K562 (cell line): ENCODE results near the gene TMSB10. TPM values are rescaled to one million over a fixed set of nuclear protein-coding genes. Genes with fewer than 3 reads are reported as not detected.
A peak's percentile ranks its signal among the peaks of the same experiment; 100 is the strongest.

Source experiments
- MED1 ChIP-seq: sonication (generic); formaldehyde crosslinking; IDR thresholded peaks from 2 replicates; pipeline ENCODE4 v1.8.1; 2023; ENCODE audit warnings: missing genetic modification reagents, borderline replicate concordance
- POLR2H ChIP-seq: IDR thresholded peaks from 2 replicates; pipeline ENCODE4 v1.6.1; 2016; ENCODE audit warnings: missing genetic modification characterization, low read depth, mild to moderate bottlenecking, control low read depth, missing compliant biosample characterization, moderate library complexity
- RBM17 ChIP-seq: fragments of 200-400 bp; formaldehyde crosslinking; IDR thresholded peaks from 2 replicates; pipeline ENCODE4 v1.6.1; 2017; ENCODE audit warnings: low read depth, mild to moderate bottlenecking, low read length, borderline replicate concordance
- SMARCB1 ChIP-seq: IDR thresholded peaks from 2 replicates; pipeline ENCODE4 v1.6.1; 2011; ENCODE audit warnings: improper control_type of control experiment, low read depth; ENCODE audit not compliant: insufficient read length
- ZNF24 ChIP-seq: fragments of 450-650 bp; IDR thresholded peaks from 2 replicates; pipeline ENCODE4 v1.6.1; 2016
- ZNF282 ChIP-seq: sonication (generic); formaldehyde crosslinking; IDR thresholded peaks from 2 replicates; pipeline ENCODE4 v1.8.1; 2023; ENCODE audit warnings: missing genetic modification reagents
- ZNF586 ChIP-seq: fragments of 450-650 bp; formaldehyde crosslinking; conservative IDR thresholded peaks from 2 replicates; pipeline ENCODE4 v1.4.0; 2020; ENCODE audit warnings: mild to moderate bottlenecking, moderate library complexity
- polyA plus RNA-seq, 8 experiments: library from polyadenylated mRNA; depleted of rRNA in 4 of 8; stranded (reverse) in 5 of 8; unstranded in 3 of 8; fragments of >200 nt; fragmentation: Nextera tagmentation in 2 of 8; fragmentation: Illumina TruSeq in 1 of 8; extraction: Ambion mirVana in 2 of 8; extraction: Trizol in 1 of 8; gene quantifications; 2 replicates each; pipeline versions ENCODE4 v1.2.1 to v1.2.3, GENCODE V29; 2011 to 2014; ENCODE audit warnings: inconsistent platforms in 1 of 8, missing spikeins in 1 of 8
- total RNA-seq, 7 experiments: library from RNA; depleted of rRNA in 6 of 7; stranded (reverse); fragments of >200 nt in 6 of 7; fragmentation: Illumina TruSeq in 2 of 7; extraction: Trizol in 2 of 7; gene quantifications; 2 replicates each; pipeline versions ENCODE4 v1.2.1 to v1.2.3, GENCODE V29; 2011 to 2021; ENCODE audit warnings: low replicate concordance in 1 of 7
- TF ChIP-seq, protein P1 (sequence below): sonication (generic); formaldehyde crosslinking; IDR thresholded peaks from 2 replicates; pipeline ENCODE4 v1.8.1; 2023; ENCODE audit warnings: mild to moderate bottlenecking, missing genetic modification reagents
- TF ChIP-seq, protein P2 (sequence below): fragments of 450-650 bp; IDR thresholded peaks from 2 replicates; pipeline ENCODE4 v1.6.1; 2017; ENCODE audit warnings: mild to moderate bottlenecking, moderate library complexity
- TF ChIP-seq, protein P3 (sequence below): fragments of 450-650 bp; formaldehyde crosslinking; IDR thresholded peaks from 2 replicates; pipeline ENCODE4 v1.4.0; 2022; ENCODE audit warnings: missing genetic modification characterization
- TF ChIP-seq, protein P4 (sequence below): fragments of 200-800 bp; sonication (Bioruptor generic); IDR thresholded peaks from 2 replicates; pipeline ENCODE4 v1.6.1; 2017; ENCODE audit warnings: missing genetic modification characterization, missing compliant biosample characterization
- TF ChIP-seq, protein P5 (sequence below): sonication (generic); IDR thresholded peaks from 2 replicates; pipeline ENCODE4 v1.6.1; 2016
- TF ChIP-seq, protein P6 (sequence below): fragments of 250-450 bp; sonication (Bioruptor Pico); IDR thresholded peaks from 2 replicates; pipeline ENCODE4 v1.9.0; 2021; ENCODE audit warnings: mild to moderate bottlenecking, inconsistent platforms
- TF ChIP-seq, protein P7 (sequence below): sonication (generic); formaldehyde crosslinking; IDR thresholded peaks from 2 replicates; pipeline ENCODE4 v1.8.0; 2022; ENCODE audit warnings: missing genetic modification reagents, mild to moderate bottlenecking, borderline replicate concordance

The TMSB10 gene
- total and polyA plus RNA-seq, 9 of the 15 experiments (the other 6 are each of a cell fraction or from before 2014, with no cell fraction given), result 382 to 2,226 (median 959) TPM

DNA sequence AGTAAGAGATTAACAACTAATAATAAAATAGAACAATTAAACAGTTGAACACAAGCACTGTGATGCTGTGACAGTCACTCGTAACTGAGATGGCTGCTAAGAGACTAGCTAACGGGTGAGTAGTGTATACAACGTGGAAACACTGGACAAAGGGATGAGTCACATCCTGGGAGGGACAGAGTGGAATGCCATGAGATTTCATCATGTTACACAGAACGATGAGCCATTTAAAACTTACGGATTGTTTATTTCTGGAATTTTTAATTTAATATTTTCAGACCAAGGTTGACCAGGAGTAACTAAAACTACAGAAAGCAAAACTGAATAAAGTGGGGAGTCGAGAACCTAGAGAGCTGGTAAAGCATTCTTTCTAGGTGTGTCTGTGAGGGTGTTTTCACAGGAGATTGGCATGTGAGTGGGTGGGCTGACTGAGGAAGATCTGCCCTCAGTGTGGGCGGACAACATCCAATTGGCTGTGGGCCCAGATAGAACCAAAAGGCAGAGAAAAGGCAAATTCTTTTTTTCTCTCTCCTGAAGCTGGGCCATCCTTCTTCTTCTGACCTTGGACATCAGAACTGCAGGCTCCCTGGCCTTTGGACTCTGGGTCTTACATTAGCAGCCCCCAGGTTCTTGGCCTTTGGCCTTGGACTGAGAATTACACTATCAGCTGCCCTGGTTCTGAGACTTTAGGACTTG lies 14.6 kb downstream of the TMSB10 start (continued):
- TF ChIP-seq, protein P1, sequence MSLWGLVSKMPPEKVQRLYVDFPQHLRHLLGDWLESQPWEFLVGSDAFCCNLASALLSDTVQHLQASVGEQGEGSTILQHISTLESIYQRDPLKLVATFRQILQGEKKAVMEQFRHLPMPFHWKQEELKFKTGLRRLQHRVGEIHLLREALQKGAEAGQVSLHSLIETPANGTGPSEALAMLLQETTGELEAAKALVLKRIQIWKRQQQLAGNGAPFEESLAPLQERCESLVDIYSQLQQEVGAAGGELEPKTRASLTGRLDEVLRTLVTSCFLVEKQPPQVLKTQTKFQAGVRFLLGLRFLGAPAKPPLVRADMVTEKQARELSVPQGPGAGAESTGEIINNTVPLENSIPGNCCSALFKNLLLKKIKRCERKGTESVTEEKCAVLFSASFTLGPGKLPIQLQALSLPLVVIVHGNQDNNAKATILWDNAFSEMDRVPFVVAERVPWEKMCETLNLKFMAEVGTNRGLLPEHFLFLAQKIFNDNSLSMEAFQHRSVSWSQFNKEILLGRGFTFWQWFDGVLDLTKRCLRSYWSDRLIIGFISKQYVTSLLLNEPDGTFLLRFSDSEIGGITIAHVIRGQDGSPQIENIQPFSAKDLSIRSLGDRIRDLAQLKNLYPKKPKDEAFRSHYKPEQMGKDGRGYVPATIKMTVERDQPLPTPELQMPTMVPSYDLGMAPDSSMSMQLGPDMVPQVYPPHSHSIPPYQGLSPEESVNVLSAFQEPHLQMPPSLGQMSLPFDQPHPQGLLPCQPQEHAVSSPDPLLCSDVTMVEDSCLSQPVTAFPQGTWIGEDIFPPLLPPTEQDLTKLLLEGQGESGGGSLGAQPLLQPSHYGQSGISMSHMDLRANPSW, result no peak
- TF ChIP-seq, protein P2, sequence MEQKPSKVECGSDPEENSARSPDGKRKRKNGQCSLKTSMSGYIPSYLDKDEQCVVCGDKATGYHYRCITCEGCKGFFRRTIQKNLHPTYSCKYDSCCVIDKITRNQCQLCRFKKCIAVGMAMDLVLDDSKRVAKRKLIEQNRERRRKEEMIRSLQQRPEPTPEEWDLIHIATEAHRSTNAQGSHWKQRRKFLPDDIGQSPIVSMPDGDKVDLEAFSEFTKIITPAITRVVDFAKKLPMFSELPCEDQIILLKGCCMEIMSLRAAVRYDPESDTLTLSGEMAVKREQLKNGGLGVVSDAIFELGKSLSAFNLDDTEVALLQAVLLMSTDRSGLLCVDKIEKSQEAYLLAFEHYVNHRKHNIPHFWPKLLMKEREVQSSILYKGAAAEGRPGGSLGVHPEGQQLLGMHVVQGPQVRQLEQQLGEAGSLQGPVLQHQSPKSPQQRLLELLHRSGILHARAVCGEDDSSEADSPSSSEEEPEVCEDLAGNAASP, result no peak
- TF ChIP-seq SMARCB1, result no peak
- TF ChIP-seq, protein P3, sequence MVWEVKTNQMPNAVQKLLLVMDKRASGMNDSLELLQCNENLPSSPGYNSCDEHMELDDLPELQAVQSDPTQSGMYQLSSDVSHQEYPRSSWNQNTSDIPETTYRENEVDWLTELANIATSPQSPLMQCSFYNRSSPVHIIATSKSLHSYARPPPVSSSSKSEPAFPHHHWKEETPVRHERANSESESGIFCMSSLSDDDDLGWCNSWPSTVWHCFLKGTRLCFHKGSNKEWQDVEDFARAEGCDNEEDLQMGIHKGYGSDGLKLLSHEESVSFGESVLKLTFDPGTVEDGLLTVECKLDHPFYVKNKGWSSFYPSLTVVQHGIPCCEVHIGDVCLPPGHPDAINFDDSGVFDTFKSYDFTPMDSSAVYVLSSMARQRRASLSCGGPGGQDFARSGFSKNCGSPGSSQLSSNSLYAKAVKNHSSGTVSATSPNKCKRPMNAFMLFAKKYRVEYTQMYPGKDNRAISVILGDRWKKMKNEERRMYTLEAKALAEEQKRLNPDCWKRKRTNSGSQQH (CRISPR knock-in tag), result no peak
- TF ChIP-seq ZNF24, result no peak
- TF ChIP-seq, protein P4, sequence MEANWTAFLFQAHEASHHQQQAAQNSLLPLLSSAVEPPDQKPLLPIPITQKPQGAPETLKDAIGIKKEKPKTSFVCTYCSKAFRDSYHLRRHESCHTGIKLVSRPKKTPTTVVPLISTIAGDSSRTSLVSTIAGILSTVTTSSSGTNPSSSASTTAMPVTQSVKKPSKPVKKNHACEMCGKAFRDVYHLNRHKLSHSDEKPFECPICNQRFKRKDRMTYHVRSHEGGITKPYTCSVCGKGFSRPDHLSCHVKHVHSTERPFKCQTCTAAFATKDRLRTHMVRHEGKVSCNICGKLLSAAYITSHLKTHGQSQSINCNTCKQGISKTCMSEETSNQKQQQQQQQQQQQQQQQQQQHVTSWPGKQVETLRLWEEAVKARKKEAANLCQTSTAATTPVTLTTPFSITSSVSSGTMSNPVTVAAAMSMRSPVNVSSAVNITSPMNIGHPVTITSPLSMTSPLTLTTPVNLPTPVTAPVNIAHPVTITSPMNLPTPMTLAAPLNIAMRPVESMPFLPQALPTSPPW, result peak; percentile 45
- TF ChIP-seq ZNF586, result no peak
- TF ChIP-seq, protein P5, sequence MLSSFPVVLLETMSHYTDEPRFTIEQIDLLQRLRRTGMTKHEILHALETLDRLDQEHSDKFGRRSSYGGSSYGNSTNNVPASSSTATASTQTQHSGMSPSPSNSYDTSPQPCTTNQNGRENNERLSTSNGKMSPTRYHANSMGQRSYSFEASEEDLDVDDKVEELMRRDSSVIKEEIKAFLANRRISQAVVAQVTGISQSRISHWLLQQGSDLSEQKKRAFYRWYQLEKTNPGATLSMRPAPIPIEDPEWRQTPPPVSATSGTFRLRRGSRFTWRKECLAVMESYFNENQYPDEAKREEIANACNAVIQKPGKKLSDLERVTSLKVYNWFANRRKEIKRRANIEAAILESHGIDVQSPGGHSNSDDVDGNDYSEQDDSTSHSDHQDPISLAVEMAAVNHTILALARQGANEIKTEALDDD, result peak; percentile 97
- TF ChIP-seq ZNF282 (CRISPR knock-in tag), result no peak
- no peak for TF ChIP-seq RBM17
- TF ChIP-seq, protein P6, sequence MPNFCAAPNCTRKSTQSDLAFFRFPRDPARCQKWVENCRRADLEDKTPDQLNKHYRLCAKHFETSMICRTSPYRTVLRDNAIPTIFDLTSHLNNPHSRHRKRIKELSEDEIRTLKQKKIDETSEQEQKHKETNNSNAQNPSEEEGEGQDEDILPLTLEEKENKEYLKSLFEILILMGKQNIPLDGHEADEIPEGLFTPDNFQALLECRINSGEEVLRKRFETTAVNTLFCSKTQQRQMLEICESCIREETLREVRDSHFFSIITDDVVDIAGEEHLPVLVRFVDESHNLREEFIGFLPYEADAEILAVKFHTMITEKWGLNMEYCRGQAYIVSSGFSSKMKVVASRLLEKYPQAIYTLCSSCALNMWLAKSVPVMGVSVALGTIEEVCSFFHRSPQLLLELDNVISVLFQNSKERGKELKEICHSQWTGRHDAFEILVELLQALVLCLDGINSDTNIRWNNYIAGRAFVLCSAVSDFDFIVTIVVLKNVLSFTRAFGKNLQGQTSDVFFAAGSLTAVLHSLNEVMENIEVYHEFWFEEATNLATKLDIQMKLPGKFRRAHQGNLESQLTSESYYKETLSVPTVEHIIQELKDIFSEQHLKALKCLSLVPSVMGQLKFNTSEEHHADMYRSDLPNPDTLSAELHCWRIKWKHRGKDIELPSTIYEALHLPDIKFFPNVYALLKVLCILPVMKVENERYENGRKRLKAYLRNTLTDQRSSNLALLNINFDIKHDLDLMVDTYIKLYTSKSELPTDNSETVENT (CRISPR knock-in tag), result no peak
- TF ChIP-seq MED1 (CRISPR knock-in tag), result no peak
- TF ChIP-seq, protein P7, sequence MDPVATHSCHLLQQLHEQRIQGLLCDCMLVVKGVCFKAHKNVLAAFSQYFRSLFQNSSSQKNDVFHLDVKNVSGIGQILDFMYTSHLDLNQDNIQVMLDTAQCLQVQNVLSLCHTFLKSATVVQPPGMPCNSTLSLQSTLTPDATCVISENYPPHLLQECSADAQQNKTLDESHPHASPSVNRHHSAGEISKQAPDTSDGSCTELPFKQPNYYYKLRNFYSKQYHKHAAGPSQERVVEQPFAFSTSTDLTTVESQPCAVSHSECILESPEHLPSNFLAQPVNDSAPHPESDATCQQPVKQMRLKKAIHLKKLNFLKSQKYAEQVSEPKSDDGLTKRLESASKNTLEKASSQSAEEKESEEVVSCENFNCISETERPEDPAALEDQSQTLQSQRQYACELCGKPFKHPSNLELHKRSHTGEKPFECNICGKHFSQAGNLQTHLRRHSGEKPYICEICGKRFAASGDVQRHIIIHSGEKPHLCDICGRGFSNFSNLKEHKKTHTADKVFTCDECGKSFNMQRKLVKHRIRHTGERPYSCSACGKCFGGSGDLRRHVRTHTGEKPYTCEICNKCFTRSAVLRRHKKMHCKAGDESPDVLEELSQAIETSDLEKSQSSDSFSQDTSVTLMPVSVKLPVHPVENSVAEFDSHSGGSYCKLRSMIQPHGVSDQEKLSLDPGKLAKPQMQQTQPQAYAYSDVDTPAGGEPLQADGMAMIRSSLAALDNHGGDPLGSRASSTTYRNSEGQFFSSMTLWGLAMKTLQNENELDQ, result no peak
- TF ChIP-seq POLR2H (tag), result peak; percentile 94
